GM21447 (cell line): Measurements from ENCODE around the gene CUL1.
A peak's percentile ranks its signal among the peaks of the same experiment; 100 is the strongest.
"Not testable (repeated sequence)": the region's sequence is repeated elsewhere in the genome, so short reads cannot be mapped to it uniquely, and the experiment has no call there.

Source experiments
- ATAC-seq: cut with Tn5 transposase; IDR thresholded peaks from one replicate; pipeline ENCODE4 v1.9.1; 2021; ENCODE audit not compliant: unreplicated experiment

The CUL1 gene

DNA sequence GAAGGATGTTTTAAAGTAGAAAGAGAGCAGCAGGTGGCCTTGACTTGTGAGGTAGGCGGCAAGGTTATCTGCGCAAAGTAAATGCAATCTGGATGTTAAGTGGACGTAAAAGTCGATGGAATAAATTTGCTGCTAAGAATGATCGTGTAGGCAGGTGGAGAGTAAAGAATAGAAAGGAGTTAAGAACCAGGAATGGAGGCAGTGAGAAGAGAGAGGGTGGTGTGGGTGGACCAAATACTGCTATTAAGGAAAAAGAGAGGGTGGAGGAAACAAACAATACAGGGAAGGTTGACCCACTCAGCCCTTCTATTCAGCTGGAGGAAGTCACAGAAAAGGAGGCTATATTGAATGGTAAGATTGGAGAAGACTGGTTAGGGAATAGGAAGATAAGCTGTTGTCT is 1.9 kb upstream of the CUL1 start:
- ATAC-seq: no peak

DNA sequence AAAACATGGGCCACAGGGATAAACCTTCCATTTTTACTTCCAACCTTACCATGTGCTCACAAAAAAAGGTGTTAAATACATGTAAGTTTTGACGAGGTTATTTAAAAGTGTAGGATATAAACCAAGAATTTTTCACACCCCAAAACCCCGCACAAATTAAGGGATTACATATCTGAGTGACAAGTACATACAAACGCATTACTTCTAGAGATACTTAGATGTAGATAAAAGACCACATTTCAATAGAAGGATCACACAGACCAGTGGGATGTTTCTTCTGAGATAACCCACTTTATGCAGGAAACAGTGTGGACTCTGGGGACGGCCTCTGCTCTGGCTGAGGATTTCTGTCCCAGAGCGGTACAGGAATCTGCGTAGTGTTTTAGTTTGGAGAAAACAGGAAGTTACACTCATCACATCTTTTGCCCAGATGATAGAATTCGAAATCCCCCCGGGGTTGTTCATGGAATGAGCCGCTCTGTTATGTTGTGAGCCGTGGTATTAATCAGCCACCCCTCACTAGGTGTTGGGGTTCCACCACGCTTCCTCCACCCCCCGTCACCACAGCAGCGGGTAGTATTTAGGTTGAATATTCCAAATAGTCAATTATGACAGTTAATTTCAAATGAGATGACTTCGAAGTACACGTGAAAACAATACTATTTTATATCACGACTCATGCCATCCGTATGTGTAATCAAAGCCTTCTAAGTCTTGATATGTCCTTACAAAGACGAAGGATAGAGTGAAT is 1.3 kb upstream of the CUL1 start:
- ATAC-seq: no peak

DNA sequence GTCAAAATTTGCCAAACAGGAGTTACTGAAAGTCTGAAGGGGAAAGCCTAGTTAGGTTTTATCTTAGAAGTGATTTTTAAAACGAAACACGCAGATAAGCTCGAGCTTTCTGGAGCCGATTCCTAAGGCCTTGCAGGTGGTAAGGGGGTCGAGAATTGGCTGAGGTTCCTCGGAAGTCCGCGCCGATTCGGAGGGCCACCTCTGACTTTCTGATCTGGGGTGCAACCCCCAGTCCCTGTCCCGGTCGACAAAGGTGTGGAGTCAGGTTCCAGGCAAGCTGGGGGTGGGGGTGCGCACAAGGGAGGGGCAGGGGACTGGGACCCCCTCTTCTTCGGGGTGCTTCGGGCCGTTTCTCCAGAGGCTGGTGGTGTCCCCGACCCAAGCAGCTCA is 701 bp upstream of the CUL1 start:
- peak; percentile 5 for ATAC-seq

DNA sequence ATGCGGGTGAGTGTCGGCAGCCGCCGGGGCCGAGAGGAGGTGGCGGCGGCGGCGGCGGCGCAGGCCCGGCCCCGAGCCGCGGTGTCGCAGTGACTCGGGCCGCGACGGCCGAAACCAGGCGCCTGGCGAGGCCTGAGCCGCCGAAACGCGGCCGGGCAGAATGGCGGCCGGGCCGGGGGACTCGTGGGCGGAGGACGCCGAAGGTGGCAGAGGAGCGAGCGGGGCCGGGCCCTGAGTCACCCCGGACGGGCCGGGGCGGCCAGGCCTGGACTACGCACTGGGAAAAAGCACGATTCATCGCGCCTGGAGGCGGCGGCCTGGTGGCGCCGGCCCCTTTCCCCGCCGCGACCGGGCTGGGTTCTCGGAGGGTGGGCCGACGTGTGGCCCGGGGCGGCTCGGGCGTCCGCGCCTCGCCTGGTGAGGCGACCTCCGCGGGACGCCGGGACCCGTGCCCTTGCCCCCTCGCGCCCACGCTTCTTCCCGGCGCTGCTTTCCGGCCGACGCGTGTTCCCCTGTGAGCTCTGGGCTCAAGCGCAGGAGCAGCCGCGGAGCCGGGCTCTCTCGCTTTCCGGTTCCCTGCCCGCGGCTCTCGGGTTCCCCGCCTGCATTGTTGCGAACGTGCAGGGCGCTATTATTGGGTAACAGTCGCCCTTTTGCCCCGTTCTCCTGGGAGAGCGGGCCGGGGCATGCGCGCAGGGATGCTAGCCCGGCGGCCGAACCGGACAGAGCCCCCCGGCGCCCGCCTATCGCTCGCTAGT is 500 bp downstream of the CUL1 start:
- ATAC-seq: peak; percentile 41

DNA sequence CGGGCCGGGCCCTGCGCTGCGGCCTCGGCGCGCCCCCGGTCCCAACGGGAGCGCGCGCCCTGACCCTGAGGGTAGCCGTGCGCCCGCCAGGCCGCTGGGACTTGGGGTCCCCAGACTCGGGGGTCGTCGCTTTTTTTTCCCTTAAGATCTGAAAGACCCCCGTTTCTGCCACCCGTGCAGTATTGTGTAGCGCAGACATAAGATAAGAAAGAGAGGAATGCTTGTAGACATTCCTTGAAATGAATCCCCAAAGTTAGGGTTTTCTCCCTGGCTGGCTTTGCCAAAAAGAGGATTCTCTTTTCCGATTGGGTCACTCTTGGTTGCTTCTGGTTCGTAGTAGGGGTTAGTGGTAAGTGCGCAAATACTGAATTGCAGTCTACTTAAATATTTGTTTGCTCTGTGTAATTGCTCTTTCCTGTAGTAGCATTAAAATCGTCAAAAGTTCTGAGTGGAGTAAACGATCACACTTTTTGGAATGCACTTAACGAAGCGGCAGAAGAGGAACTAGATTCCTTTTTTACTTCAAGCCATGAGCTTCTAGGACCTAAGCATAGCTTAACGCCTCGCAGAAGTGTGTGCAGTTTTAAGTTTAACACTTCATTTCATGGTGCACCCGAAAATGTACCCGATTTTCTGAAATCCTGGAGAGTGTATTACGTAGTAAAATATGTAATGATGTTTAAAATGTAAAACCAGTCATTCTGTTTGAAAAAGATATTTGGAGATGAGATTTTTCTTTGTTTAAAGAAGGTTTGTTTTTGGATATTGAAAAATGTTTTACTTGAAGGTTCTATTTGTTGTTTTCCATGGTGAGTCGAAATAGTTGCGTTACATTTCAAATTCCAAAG is 1.3 kb downstream of the CUL1 start:
- ATAC-seq: no peak

DNA sequence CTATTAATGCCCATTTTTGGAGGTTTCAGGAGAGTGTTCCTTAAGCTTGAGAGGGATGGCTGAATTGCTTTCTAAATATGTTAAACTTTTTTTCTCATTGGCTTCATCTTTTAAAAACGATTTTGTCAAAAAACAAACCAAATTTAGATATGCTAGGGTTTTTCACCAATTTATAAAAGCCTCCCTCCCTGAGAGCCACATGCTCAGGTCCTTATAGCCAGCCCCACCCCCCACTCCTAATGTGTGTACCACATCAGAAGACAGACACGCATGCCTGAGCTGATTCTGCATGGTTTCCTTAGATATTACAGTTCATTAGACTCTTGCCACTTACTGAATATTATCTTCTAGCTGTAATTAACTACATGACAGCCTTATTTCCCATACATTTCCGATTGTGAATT is 2.0 kb downstream of the CUL1 start:
- no peak for ATAC-seq

DNA sequence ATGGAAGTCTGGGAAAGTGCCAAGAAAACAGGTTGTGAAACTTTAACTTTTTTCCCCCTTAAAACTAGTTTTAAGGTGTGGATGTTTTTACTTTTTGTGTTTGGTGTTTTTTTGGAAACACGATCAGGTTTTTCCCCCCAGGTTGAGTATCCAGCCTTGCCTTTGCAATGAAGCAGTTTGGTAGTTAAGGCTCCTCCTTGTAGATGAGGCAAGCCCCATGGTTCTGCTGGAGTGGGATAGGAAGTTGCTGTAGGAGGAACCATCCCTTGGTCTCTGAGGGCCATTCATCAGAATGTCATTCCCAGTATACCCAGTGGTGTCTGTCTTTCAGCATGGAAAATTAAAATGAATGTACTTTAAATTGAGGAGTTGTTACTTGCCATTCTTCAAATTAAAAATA is 2.7 kb downstream of the CUL1 start:
- ATAC-seq: no peak

DNA sequence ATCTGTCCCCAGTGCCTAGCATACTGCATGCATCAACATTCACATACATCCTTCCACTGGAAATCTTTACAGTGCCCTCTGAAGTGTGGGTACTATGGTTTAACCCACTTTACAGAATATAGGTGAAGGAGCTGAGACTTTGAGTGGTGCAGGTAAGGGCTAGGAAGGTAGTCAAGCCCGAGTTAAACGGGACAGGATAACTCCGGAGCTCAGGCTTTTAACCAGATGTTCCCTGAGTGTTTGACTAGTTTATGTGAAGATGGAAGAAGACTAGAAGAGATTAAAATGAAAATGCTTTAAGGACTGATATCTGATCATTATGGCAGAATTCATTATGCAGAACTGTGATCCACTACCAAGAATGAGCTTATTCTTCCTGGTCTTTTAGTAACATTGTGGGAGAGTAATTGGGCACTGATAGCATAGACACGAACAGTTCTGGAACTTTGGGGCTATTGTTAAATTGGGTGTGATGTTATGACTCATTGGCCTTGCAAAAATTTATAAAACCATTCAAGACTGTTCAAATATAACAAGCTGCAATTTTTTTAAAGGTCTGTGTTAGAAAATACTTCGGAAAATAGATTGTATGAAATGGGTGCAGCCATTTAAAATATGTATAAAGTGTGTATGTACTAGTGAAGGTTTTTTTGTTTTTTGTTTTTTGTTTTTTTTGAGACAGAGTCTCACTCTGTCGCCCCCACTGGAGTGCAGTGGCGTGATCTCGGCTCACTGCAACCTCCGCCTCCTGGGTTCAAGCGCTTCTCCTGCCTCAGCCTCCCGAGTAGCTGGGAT is 4.4 kb downstream of the CUL1 start:
- no peak for ATAC-seq

DNA sequence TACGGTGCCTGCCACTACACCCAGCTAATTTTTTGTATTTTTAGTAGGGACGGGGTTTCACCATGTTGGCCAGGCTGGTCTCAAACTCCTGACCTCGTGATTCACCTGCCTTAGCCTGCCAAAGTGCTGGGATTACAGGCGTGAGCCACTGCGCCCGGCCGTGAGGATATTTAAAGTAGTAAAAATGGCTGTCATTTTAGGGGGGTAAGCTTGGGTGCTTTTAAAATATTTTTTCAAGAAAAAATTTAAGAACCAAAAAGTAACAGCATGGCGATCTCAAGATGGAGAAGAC is 4.9 kb downstream of the CUL1 start:
- ATAC-seq: not testable (repeated sequence)

DNA sequence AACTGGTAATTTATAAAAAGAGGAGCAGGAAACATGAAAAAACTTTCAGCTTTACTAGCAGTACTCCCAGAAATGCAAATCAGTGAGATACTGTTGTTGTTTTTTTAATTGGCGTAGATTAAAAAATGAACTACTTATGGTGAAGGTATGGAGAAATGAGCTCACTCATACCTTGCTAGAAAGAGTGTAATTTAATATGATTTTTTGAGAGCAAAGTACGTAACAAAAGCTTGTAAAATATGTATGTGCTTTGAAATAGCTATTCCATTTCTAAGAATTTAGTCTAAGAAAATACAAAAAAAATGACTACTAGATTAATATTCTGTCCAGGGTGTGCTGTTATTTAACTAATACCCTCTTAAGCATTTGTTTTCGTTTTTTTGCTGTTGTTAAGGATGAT is 5.5 kb downstream of the CUL1 start:
- no peak for ATAC-seq

DNA sequence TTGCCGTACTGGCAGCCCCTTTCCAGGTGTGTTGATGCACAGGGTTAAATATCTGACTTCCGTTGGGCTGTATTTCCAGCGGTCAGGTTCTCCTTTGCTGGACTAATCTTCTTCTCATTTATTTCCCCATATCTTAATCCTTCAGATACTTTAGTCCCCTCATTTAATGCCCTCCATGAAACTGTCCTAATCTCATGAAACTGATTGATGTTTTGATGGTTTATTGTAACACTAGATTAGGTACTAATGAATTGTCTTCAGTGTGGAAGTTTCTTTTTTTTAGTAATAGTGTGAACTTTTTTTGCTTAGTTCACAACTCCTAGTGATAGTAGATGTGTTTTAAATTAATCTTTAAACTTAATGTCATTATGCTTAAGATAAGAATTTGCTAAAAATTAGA is 6.3 kb downstream of the CUL1 start:
- ATAC-seq: no peak

DNA sequence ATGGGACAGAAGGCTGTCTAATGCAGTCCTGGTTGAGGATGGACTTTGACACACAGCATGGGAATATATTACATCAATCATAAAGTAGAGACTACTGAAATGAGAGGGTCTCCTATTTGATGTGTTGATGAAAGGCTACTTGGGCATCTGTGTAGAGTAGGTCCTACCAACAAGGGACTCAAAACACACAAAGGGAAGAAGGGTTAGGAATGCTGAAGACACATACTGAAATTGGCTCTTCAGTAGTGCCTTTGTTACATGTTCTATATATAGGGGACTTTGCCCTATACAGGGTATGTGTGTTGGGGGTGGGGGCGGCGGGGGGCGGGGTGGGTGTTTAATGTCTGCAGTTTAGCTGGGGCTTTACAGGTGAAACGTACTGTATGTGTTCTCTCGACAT is 7.7 kb downstream of the CUL1 start:
- ATAC-seq: no peak

DNA sequence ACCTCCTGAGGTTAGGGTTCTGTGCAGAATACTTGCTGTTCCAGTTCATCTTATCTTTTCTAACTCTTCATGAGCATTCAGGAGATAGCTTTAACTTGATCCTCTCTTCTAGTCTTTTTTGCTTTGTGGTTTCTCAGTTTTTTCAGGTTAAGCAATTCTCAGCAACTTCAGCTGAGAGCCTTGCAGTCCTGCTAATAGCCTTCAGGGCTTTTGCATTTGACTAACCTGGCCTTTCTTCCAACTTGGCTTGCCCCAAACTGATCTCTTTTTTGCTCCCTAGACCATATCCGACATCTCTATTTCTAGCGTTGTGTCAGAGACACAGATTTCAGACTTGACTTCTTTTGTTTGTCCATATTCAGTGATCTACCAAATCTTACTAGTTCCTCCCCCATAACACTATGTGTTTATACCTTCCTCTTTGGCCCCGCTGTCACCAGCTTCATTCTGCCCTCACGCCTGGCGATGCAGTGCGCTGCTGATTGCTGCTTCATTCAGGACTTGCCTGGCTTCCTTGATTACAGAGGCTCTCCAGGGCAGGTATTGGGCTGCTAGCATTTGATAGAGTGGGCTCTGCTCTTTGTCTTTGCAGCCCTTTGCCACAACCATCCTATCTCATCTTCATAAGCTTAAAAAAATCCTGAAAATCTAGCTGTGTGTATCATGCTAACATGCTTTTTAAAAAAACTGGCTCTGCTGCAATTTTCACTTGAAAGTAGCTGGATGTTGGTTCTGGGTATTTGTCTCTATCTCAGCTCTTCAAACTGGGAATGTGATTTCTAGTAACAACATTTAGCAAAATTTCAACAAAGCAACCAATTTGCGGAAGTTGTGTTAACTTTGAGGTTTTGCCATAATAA is 9.6 kb downstream of the CUL1 start:
- ATAC-seq: no peak

DNA sequence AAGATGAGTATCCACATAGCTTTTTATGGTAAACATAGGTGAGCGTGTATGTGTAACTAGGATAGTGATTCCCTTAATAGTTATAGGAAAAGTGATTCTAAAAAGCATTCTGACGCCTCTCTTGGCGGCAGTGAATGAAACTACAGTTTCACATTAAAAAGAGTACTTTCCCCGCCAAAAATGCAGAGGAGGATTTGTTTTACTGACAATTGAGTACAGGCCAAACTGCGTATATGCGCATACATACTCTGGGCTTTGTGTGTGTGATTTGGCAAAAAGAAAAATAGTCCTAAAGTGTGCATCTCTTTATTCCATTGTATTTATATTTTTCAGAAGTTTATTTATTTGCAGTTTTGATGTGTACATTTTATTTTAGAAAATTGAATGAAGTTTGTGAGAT is 10.3 kb downstream of the CUL1 start:
- no peak for ATAC-seq

DNA sequence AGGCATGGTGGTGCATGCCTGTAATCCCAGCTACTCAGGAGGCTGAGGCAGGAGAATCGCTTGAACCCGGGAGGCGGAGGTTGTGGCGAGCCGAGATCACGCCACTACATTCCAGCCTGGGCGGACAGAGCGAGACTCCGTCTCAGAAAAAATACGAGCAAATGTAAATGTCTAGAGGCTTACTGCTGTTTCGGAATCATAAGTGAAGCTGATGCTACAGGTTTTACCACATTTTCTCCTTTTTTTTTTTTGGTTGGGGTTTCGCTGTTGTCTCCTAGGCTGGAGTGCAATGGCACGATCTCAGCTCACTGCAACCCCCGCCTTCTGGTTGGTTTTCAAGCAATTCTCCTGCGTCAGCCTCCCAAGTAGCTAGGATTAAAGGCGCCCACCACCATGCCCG is 11.7 kb downstream of the CUL1 start:
- not testable (repeated sequence) for ATAC-seq

DNA sequence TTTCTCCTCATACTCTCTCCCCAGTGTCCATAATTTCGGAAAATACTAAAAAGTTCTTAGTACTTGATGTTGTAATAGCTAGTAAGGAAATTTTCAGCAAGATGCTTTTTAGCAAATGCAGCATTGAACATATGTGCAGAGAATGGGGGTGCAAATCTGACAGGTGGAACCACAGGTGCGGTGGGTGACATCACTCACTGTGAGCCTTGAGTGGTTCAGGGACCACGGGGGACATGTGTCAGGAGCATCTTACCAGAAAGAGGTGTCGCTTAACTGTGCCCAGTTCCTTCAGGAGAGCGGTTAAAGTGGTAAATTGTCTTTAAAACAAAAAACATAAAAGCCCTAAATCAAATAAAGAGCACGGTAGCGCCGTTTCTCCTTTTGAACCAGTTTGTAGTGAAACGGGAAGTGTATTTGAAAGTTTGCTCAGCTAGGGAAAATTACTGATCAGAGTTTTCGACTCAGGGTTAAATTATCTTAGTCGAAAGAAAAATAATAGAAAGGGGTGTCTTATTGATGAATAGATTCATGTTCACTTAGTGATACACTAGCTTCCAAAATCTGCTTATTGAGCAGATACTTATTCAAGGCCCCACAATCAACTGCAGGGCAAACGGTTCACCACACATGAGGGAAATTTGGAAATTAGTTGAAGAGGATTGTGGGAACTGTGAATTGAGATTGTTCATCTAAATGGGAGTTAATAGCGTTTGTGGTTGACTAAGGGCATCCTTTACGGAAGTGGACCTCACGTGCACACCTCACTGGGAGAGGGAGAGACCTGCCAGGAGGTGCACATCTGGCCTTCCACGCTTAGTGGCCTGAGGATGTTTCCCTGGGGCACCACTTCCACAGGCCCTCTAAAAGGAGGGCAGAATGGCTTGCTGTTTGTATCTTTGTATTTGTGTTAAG is 12.7 kb downstream of the CUL1 start:
- peak; percentile 67 for ATAC-seq

DNA sequence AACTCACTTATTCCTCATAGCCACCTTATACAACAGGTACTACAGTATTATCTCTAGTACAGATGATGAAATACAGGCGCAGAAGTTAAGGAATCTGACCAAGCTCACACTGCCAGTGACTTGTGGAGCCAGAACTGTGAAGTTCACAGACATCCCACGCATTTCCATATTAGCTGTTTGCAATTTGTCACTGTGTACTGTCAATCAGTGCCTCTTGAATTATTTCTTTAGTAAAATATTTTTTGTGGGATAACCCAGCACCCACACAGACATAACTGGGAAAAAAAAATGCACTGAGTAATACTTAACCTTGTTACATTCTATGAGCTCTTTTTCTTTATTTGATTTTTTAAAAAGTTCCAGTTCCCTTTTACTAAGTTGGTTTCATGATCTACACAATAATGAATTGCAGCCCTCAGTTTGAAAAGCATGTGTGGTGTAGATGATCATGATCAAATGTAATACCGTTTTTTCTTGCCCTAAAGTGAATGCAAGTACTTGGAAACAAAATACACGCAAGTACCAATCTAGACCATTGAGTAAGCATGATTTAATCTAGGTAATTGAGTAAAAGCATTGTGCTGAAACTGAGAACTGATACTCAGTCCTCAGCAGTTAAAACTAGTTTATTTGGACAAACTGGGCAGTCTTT is 14.1 kb downstream of the CUL1 start:
- peak; percentile 40 for ATAC-seq

DNA sequence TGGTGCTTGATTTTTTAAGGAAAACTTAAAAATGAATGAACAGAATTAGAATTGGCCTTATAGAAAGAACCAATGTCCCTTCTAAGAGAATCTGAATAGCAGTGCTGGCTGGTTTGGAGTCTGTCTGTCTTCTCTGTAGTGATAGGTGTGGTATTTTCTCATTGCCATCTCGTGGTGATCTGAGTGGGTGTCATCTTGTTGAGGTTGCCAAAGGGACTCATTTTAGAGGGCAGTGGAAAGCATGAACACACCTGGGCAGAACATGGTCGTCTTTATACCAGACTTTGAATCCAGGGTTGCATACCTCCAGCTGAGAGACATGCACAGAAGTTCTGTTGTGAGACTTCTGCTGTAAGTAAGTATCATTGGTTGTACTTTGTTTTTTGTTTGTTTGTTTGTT is 15.8 kb downstream of the CUL1 start:
- ATAC-seq: no peak

DNA sequence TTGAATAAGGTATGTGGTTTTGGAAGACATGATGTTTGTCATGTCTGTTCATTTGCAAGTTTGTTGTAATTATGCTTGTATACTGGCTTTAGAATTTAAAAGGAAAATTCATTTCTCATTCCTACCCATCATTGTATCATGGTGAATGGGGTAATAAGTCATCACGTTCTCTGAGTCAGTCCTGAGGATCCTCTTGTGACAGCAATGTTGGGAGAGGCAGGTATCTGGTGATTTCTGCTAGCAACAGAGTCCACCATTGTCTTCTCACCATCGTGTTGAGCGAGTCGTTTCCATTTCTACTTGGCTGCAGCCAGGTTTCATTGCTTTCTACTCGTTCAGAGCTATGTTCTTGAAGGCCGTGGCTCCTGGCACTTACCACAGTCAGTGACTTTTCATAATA is 16.3 kb downstream of the CUL1 start:
- ATAC-seq: no peak
